GM12801 (cell line): Measurements from ENCODE around the gene GP9.

Source experiments
- TF ChIP-seq, protein P1 (sequence below): IDR thresholded peaks from one replicate; pipeline ENCODE4 v1.5.1; 2011; ENCODE audit warnings: control low read depth; ENCODE audit not compliant: insufficient read length; ENCODE audit errors: extremely low read depth

The GP9 gene

DNA sequence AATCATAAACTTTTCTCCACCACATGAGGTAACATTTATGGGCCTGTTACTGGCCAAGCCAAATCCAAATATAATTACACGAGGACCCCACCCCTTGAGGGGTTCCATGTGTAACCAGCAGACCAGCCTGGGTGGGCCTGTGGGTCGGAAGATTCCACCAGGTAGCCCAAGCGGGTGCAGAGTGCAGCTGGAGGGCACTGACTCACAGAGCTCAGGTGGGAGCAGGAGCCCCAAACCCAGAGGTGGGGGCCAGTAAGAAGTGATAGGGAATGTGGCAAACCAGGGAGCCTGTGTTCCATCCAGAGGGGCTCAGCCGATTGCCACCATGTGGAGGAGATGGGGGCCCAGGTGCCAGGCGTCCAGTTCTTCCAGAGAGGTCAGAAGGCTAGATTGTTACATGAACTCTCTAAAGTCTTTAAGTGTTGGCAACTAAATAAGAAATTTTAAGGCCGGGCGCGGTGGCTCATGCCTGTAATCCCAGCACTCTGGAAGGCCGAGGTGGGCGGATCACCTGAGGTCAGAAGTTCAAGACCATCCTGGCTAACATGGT is 2.6 kb downstream of the GP9 start:
- TF ChIP-seq, protein P1, sequence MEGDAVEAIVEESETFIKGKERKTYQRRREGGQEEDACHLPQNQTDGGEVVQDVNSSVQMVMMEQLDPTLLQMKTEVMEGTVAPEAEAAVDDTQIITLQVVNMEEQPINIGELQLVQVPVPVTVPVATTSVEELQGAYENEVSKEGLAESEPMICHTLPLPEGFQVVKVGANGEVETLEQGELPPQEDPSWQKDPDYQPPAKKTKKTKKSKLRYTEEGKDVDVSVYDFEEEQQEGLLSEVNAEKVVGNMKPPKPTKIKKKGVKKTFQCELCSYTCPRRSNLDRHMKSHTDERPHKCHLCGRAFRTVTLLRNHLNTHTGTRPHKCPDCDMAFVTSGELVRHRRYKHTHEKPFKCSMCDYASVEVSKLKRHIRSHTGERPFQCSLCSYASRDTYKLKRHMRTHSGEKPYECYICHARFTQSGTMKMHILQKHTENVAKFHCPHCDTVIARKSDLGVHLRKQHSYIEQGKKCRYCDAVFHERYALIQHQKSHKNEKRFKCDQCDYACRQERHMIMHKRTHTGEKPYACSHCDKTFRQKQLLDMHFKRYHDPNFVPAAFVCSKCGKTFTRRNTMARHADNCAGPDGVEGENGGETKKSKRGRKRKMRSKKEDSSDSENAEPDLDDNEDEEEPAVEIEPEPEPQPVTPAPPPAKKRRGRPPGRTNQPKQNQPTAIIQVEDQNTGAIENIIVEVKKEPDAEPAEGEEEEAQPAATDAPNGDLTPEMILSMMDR, result no peak

DNA sequence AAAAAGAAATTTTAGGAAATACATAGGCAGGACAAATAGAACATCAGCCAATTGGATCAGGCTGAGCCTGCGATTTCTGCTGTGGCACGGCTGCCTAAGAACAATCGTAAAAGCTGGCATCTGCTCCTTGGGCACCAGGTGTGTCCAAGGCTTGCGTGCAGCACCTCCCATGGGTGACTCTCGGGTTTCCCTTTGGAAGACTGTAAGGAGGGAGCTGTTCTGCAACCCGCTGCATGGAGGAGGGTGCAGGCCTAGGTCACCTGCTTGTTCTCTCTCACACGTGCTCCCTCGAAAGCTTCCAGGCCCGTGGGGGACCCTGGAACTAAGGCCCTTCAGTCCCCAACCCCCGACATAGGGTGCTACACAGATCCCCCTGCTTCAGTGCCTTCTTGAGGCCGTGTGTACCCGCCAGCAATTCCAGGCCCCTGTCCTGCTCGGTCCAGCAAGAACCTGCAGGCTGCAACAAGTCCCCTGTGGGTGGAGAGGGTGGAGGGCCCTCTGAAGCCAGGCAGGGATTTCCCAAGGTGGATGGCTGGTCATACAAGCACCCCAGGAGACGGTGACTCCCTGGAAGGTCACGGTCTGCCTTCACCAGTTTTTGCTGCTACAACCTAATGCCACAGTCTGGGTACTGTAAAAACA is 3.4 kb downstream of the GP9 start:
- TF ChIP-seq, protein P1, result no peak

GRCh38 chr3:129065016-129065719 is 4.6 kb downstream of the GP9 start:
- TF ChIP-seq, protein P1, result no peak

DNA sequence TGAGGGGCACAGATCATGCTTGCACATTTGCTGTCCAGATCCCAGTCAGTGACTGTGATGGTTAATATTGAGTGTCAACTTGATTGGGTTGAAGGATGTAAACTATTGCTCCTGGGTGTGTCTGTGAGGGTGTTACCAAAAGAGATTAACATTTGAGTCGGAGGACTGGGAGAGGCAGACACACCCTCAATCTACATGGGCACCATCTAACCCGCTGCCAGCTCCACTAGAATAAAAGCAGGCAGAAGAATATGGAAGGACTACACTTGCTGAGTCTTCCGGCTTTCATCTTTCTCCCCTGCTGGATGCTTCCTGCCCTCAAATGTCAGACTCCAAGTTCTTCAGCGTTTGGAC is 5.1 kb downstream of the GP9 start:
- TF ChIP-seq, protein P1, result no peak

- TF ChIP-seq, protein P1, result no peak
These were observed 7.8 kb downstream of the GP9 start for GRCh38 chr3:129068291-129068886.

DNA sequence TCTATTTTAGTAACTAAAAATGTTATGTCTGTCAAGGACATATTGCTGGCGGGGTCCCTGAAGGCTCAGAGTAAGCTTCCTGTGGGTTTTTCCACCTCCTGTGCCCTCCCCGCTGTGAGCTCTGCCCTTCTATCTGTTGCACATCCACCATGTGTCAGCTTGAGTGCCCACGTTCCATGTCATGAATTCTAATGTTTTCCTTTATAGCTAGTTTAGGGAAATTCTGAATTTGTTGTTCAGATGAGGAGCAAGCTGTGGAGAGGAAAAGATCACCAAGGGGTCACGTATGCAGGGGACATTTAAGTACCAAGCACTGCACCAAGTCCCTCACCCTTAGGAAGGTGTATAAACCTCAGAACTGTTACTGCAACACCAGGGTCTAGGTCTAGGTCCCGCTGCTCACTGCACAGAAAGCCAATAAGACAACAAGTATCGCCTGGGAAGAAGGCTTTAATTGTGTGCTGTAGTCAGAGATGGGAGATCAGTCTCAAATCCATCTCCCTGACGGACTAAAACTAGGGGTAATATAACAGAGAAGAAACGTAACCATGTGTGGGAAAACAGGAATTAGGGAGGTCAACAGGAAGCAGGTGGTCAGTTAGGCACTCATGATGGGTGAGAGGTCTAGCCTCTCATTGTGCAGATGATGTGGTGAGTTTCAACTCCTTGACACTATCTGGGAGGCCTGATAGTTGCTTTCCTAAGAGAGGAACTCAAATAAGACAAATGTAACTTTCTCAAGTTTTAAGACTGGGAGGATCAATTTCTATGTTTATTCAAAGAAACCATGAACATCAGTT is 9.7 kb downstream of the GP9 start:
- TF ChIP-seq, protein P1, result no peak

DNA sequence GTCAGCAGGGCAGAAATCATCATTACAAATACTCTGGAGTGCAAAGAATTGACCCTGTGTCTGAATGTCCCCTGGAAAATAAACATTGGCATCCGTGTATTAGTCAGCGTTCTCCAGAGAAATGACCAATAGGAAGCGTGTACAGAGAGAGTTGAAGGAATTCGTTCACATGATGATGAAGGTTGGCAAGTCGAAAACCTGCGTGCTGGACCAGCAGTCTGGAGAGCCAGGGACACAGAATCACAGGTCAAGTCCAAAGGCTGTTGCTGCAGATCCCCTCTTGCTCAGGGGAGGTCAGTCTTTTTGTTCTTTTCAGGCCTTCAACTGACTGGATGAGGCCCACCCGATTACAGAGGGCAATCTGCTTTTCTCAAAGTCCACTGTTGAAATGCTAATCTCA is 16.6 kb downstream of the GP9 start:
- TF ChIP-seq, protein P1, result no peak
